Body of pancreas (tissue), 4 donors: ENCODE measurements around the gene STYK1.

ENCODE experiments used
- POLR2A ChIP-seq, 3 donors: fragments of 450-650 bp; IDR thresholded peaks; one replicate each; pipeline ENCODE4 v1.6.1; 2016; ENCODE audit warnings: antibody characterized with exemption in 3 of 3, mild to moderate bottlenecking in 2 of 3
- TF ChIP-seq, protein P1 (sequence below), 7 experiments: fragments of 450-650 bp in 4 of 7; fragments of 200-600 bp in 3 of 7; sonication (generic) in 3 of 7; IDR thresholded peaks; one replicate each; pipeline ENCODE4 v1.5.1; 2016 to 2019; ENCODE audit warnings: antibody characterized with exemption in 7 of 7

DNA sequence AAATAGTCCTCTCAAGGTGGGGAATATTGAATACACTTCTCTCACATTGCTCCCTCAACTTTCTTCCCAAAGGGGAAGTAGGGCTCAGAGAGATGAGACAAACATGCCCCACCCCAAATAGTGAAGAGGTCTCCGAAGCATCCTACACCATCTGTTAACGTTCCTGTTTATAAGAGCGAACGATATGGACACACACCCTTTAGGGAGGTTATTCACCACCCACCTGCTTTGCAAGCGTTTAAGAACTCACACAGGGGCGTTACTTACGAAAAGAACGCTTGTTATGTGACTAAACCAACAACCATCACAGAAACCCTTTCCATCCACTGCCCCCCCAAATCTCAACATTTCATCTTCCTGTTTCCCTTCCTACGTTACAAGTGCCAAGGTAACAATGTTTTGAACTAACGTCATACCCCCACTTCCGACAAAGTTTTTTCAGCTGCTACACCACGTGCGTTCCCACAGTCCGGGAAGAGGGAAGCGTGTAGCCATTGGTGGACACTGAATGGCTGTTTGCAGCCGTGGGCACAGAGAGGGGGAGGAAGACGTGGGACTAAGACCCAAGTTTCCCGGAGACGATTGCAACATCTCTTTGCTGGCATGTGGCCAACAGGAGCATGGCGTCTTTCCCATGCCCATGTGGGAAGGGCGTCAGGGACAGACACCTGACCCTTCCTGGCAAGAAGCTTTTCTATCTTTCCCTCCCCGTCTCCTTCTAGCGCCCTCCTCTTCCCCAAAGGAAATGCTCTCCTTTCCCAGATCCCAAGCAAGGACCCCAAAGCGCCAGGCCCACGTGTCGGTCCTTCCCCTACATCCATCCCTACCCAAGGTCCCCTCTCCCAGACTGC, 48.0 kb upstream of the STYK1 start:
- TF ChIP-seq, protein P1, sequence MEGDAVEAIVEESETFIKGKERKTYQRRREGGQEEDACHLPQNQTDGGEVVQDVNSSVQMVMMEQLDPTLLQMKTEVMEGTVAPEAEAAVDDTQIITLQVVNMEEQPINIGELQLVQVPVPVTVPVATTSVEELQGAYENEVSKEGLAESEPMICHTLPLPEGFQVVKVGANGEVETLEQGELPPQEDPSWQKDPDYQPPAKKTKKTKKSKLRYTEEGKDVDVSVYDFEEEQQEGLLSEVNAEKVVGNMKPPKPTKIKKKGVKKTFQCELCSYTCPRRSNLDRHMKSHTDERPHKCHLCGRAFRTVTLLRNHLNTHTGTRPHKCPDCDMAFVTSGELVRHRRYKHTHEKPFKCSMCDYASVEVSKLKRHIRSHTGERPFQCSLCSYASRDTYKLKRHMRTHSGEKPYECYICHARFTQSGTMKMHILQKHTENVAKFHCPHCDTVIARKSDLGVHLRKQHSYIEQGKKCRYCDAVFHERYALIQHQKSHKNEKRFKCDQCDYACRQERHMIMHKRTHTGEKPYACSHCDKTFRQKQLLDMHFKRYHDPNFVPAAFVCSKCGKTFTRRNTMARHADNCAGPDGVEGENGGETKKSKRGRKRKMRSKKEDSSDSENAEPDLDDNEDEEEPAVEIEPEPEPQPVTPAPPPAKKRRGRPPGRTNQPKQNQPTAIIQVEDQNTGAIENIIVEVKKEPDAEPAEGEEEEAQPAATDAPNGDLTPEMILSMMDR (IDR thresholded peaks at IDR 0.05): no peak
- TF ChIP-seq POLR2A (IDR thresholded peaks at IDR 0.05): peak; percentile 49 to 91 (median 89)
